GM13976 (cell line): ENCODE measurements around the gene TIMM10B.

Source experiments
- DNase-seq: peaks from one replicate; pipeline ENCODE4 v3.0.0; 2012; ENCODE audit warnings: low spot score
- CTCF ChIP-seq: IDR thresholded peaks from 2 replicates; pipeline ENCODE4 v1.5.1; 2012; ENCODE audit warnings: borderline replicate concordance, mild to moderate bottlenecking; ENCODE audit not compliant: insufficient read depth; ENCODE audit errors: extremely low read depth, missing control alignments, control extremely low read depth
- in situ Hi-C: fragments of 300-500 bp; cut with MboI; formaldehyde crosslinking; loops from one replicate; pipeline ENCODE4 v1.12.0; 2022; ENCODE audit warnings: low sequenced_read_pairs, mixed read lengths, inconsistent platforms; ENCODE audit not compliant: unreplicated experiment

TIMM10B gene

GRCh38 chr11:6469599-6469998, 11.7 kb upstream of the TIMM10B start:
- no peak for DNase-seq
- no peak for TF ChIP-seq CTCF
- in situ Hi-C loops = no loop called here

- in situ Hi-C loops = no loop called here
- no peak for TF ChIP-seq CTCF
- no peak for DNase-seq
Observed at GRCh38 chr11:6472934-6473333, 8.4 kb upstream of the TIMM10B start.

- no peak for TF ChIP-seq CTCF
- in situ Hi-C loops = no loop called here
- peak; percentile 96 for DNase-seq
Observed at GRCh38 chr11:6473451-6474412, 7.6 kb upstream of the TIMM10B start, which contains the start of gene TRIM3. Gene TRIM3, minus strand, starts transcription at chr11:6473941. Its CDS starts 8,246 bp downstream, at chr11:6465695.

- in situ Hi-C loops = no loop called here
- DNase-seq = no peak
- no peak for TF ChIP-seq CTCF
Observed at GRCh38 chr11:6474413-6474792, 6.9 kb upstream of the TIMM10B start.

GRCh38 chr11:6474806-6475500, 6.3 kb upstream of the TIMM10B start:
- in situ Hi-C loops = no loop called here
- DNase-seq = no peak
- TF ChIP-seq CTCF = peak; percentile 4

GRCh38 chr11:6475936-6476335, 5.4 kb upstream of the TIMM10B start:
- no peak for TF ChIP-seq CTCF
- no peak for DNase-seq
- in situ Hi-C loops = no loop called here
